Subcutaneous adipose tissue (tissue), 4 donors: ENCODE measurements around the gene PRPH2. TPM values are rescaled to one million over a fixed set of nuclear protein-coding genes. Genes with fewer than 3 reads are reported as not detected.

Experiments used
- CTCF ChIP-seq: fragments of 450-650 bp; IDR thresholded peaks from one replicate; pipeline ENCODE4 v1.5.1; 2016; ENCODE audit warnings: low read depth, mild to moderate bottlenecking, control low read depth, antibody characterized with exemption, moderate library complexity
- small RNA-seq: library from RNA; depleted of rRNA; stranded (forward); fragments of <200 nt; gene quantifications from one replicate; pipeline ENCODE3, GENCODE V24; 2016
- total RNA-seq, 4 donors: library from RNA; depleted of rRNA; stranded (reverse); fragments of >200 nt; gene quantifications; one replicate each; pipeline ENCODE4 v1.1.0, GENCODE V29; 2016

Gene PRPH2
- total RNA-seq, 4 donors from 2014 or later: 0.16 to 0.57 (median 0.39) TPM

- TF ChIP-seq CTCF: no peak
Observed at GRCh38 chr6:42679358-42679757, 43.0 kb downstream of the PRPH2 start.

- no peak for TF ChIP-seq CTCF
Observed at GRCh38 chr6:42674780-42675179, 47.6 kb downstream of the PRPH2 start.

GRCh38 chr6:42664718-42665117 is 57.7 kb downstream of the PRPH2 start:
- TF ChIP-seq CTCF: no peak

- no peak for TF ChIP-seq CTCF
Observed at GRCh38 chr6:42661540-42662153, 60.8 kb downstream of the PRPH2 start.

- no peak for TF ChIP-seq CTCF
Observed at GRCh38 chr6:42659806-42660205, 62.6 kb downstream of the PRPH2 start.

- TF ChIP-seq CTCF: no peak
Observed at GRCh38 chr6:42653851-42654250, 68.5 kb downstream of the PRPH2 start.

- no peak for TF ChIP-seq CTCF
Observed at GRCh38 chr6:42652024-42652746, 70.2 kb downstream of the PRPH2 start.

Small RNA genes within 50 kb of the gene (small RNA-seq; reads per million reads assigned to genes)
- not detected for gene RNU6-890P

Other genes starting within 250 kb of the PRPH2 start
- gene UBR2, start 158.6 kb downstream of the PRPH2 start, total RNA-seq: 10 to 100 TPM; 29.9 to 38.8 (median 36.4) TPM
- gene TBCC, start 23.5 kb upstream of the PRPH2 start, total RNA-seq: 10 to 100 TPM in 3 of 4 donors, 1 to 10 TPM in 1; 9.0 to 24.7 (median 20.4) TPM
- gene BICRAL, start 59.5 kb upstream of the PRPH2 start, total RNA-seq: 10 to 100 TPM; 15.8 to 22.8 (median 16.9) TPM
- gene RPL7L1, start 157.0 kb upstream of the PRPH2 start, total RNA-seq: 100 to 1,000 TPM in 1 of 4 donors, 10 to 100 TPM in 3; 85.5 to 106 (median 91.2) TPM
- 1 to 10 TPM in 1 of 4 donors, not detected in 3; 1.5 TPM for gene PTCRA, start 193.5 kb upstream of the PRPH2 start, total RNA-seq
- gene CNPY3, start 206.9 kb upstream of the PRPH2 start, total RNA-seq: 10 to 100 TPM; 15.0 to 48.3 (median 26.1) TPM
- under 1 TPM in 1 of 4 donors, not detected in 3; 0.44 TPM for gene GNMT, start 238.2 kb upstream of the PRPH2 start, total RNA-seq